Liver (tissue), 9 donors: ENCODE data around the gene PRPH2. TPM values are rescaled to one million over a fixed set of nuclear protein-coding genes. Genes with fewer than 3 reads are reported as not detected.

Experiments used
- DNase-seq: peaks from one replicate; pipeline ENCODE4 v3.0.0-alpha.2; 2017; ENCODE audit warnings: low spot score
- H3K27ac ChIP-seq, 2 donors: one replicate each; pipeline ENCODE4 v1.7.0; 2013; ENCODE audit warnings: inconsistent platforms in 2 of 2, low read length in 2 of 2, control low read depth in 1 of 2, low read depth in 1 of 2, mild to moderate bottlenecking in 1 of 2
- H3K27me3 ChIP-seq, 4 donors: one replicate each; pipeline versions ENCODE4 v1.6.1 to v1.7.0; 2013; ENCODE audit warnings: low read length in 3 of 4, inconsistent platforms in 1 of 4, mild to moderate bottlenecking in 1 of 4, moderate library complexity in 1 of 4; ENCODE audit not compliant: control insufficient read depth in 4 of 4, insufficient read depth in 4 of 4
- H3K36me3 ChIP-seq, 4 donors: one replicate each; pipeline versions ENCODE4 v1.6.1 to v1.7.0; 2013; ENCODE audit warnings: low read length in 3 of 4, mild to moderate bottlenecking in 3 of 4, low read depth in 1 of 4, moderate library complexity in 1 of 4; ENCODE audit not compliant: control insufficient read depth in 4 of 4, insufficient read depth in 3 of 4
- H3K4me1 ChIP-seq, 4 donors: one replicate each; pipeline versions ENCODE4 v1.6.1 to v1.7.0; 2013; ENCODE audit warnings: low read length in 3 of 4, mild to moderate bottlenecking in 3 of 4, moderate library complexity in 1 of 4; ENCODE audit not compliant: control insufficient read depth in 4 of 4, insufficient read depth in 4 of 4
- H3K4me3 ChIP-seq, 3 donors: one replicate each; pipeline versions ENCODE4 v1.6.1 to v1.7.0; 2013; ENCODE audit warnings: low read length in 3 of 3, control low read depth in 1 of 3, low read depth in 1 of 3, mild to moderate bottlenecking in 1 of 3
- H3K9ac ChIP-seq, 2 donors: one replicate each; pipeline ENCODE4 v1.7.0; 2013; ENCODE audit warnings: low read length in 2 of 2, mild to moderate bottlenecking in 2 of 2, moderate library complexity in 2 of 2, control low read depth in 1 of 2, low read depth in 1 of 2
- H3K9me3 ChIP-seq, 4 donors: one replicate each; pipeline versions ENCODE4 v1.6.1 to v1.7.0; 2013; ENCODE audit warnings: low read length in 3 of 4; ENCODE audit not compliant: control insufficient read depth in 4 of 4
- FOXA2 ChIP-seq: IDR thresholded peaks from 2 replicates; pipeline ENCODE4 v1.6.1; 2016; ENCODE audit warnings: antibody characterized with exemption
- GABPA ChIP-seq, 2 donors: IDR thresholded peaks in 1 of 2; conservative IDR thresholded peaks in 1 of 2; 2 replicates each; pipeline ENCODE4 v1.6.1; 2016; ENCODE audit warnings: antibody characterized with exemption in 2 of 2, mild to moderate bottlenecking in 1 of 2, moderate library complexity in 1 of 2
- HNF4G ChIP-seq: IDR thresholded peaks from 2 replicates; pipeline ENCODE4 v1.6.1; 2016; ENCODE audit warnings: antibody characterized with exemption
- JUND ChIP-seq, 2 donors: IDR thresholded peaks; 2 replicates each; pipeline ENCODE4 v1.6.1; 2016; ENCODE audit warnings: antibody characterized with exemption in 2 of 2
- NR2F2 ChIP-seq: IDR thresholded peaks from 2 replicates; pipeline ENCODE4 v1.6.1; 2016; ENCODE audit warnings: antibody characterized with exemption
- RXRA ChIP-seq, 2 donors: IDR thresholded peaks; 2 replicates each; pipeline ENCODE4 v1.6.1; 2017 to 2018; ENCODE audit warnings: antibody characterized with exemption in 2 of 2, mild to moderate bottlenecking in 1 of 2
- SP1 ChIP-seq: IDR thresholded peaks from 2 replicates; pipeline ENCODE4 v1.6.1; 2018; ENCODE audit warnings: antibody characterized with exemption, mild to moderate bottlenecking
- TAF1 ChIP-seq: conservative IDR thresholded peaks from 2 replicates; pipeline ENCODE4 v1.6.1; 2016; ENCODE audit warnings: antibody characterized with exemption, mild to moderate bottlenecking
- YY1 ChIP-seq: IDR thresholded peaks from 2 replicates; pipeline ENCODE4 v1.6.1; 2016; ENCODE audit warnings: antibody characterized with exemption, mild to moderate bottlenecking
- WGBS: extraction: QIAGEN DNeasy Blood & Tissue Kit; methylation state at CpG from one replicate; pipeline ENCODE4 v1.1.7; 2013; 5-methylcytosine and 5-hydroxymethylcytosine counted together
- polyA plus RNA-seq, 2 donors: library from polyadenylated mRNA; stranded (reverse) in 1 of 2; unstranded in 1 of 2; fragments of 200-250 nt in 1 of 2; fragments of >200 nt in 1 of 2; fragmentation: Nextera tagmentation in 1 of 2; extraction: Ambion mirVana in 1 of 2; gene quantifications; one replicate each; pipeline versions ENCODE4 v1.2.1 to v1.2.3, GENCODE V29; 2013 to 2015
- total RNA-seq, 2 donors: library from RNA; depleted of rRNA; stranded (reverse); fragments of >200 nt; gene quantifications; one replicate each; pipeline ENCODE4 v1.2.3, GENCODE V29; 2014
- TF ChIP-seq, protein P1 (sequence below): IDR thresholded peaks from 2 replicates; pipeline ENCODE4 v1.6.1; 2016; ENCODE audit warnings: antibody characterized with exemption
- TF ChIP-seq, protein P2 (sequence below): IDR thresholded peaks from 2 replicates; pipeline ENCODE4 v1.6.1; 2016; ENCODE audit warnings: antibody characterized with exemption
- TF ChIP-seq, protein P3 (sequence below): IDR thresholded peaks from 2 replicates; pipeline ENCODE4 v1.6.1; 2016; ENCODE audit warnings: antibody characterized with exemption
- TF ChIP-seq, protein P4 (sequence below): fragments of 150-350 bp; IDR thresholded peaks from 2 replicates; pipeline ENCODE4 v1.5.1; 2017; ENCODE audit warnings: improper control_type of control experiment, low read depth, low read length; ENCODE audit not compliant: missing input control
- donor health status: healthy.
- donor health status: healthy.
- donor health status: healthy.
- donor health status: healthy.
- donor health status: healthy.

The PRPH2 gene
- total and polyA plus RNA-seq, 4 donors, result 0.06 to 0.33 (median 0.13) TPM

DNA sequence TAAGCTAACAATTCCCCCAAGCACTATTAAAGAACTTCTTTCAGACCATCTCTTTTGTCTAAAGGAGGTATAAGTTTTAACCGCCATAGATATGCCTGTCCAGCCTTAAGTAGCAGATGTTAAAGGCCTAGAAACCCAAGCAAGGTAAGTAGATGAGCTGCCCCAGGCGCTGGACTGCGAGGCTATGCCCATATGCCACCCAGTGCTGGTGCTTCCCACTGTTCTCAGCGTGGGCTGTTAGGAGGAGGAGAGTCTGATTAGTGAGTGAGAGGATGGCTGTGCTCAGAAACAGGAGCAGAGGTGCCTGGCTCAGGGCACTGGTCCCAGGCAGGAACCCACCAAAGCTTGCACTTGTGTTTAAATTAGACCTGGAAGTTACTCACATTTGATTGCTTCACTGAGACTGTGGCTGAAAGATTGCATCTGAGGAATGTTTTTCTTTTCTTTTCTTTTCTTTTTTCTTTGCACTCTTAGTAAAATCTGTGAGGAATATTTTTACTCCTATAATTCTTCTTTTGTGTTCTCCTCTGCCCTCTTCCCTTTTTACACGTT, 32.2 kb downstream of the PRPH2 start:
- DNase-seq, result no peak
- no peaks in the 10 kb centered on the region for H3K9me3 ChIP-seq
- H3K9ac ChIP-seq, result no peak overlapping the region
- no peak overlapping the region for H3K4me3 ChIP-seq
- TF ChIP-seq JUND (IDR thresholded peaks at IDR 0.05), result no peak
- TF ChIP-seq TAF1, result no peak
- TF ChIP-seq, protein P1, sequence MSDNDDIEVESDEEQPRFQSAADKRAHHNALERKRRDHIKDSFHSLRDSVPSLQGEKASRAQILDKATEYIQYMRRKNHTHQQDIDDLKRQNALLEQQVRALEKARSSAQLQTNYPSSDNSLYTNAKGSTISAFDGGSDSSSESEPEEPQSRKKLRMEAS, result no peak
- TF ChIP-seq YY1, result no peak
- no peak for TF ChIP-seq FOXA2
- TF ChIP-seq, protein P2, sequence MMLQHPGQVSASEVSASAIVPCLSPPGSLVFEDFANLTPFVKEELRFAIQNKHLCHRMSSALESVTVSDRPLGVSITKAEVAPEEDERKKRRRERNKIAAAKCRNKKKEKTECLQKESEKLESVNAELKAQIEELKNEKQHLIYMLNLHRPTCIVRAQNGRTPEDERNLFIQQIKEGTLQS, result no peak
- TF ChIP-seq SP1, result no peak
- TF ChIP-seq, protein P3, sequence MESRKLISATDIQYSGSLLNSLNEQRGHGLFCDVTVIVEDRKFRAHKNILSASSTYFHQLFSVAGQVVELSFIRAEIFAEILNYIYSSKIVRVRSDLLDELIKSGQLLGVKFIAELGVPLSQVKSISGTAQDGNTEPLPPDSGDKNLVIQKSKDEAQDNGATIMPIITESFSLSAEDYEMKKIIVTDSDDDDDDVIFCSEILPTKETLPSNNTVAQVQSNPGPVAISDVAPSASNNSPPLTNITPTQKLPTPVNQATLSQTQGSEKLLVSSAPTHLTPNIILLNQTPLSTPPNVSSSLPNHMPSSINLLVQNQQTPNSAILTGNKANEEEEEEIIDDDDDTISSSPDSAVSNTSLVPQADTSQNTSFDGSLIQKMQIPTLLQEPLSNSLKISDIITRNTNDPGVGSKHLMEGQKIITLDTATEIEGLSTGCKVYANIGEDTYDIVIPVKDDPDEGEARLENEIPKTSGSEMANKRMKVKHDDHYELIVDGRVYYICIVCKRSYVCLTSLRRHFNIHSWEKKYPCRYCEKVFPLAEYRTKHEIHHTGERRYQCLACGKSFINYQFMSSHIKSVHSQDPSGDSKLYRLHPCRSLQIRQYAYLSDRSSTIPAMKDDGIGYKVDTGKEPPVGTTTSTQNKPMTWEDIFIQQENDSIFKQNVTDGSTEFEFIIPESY, result no peak
- no peak for TF ChIP-seq GABPA (IDR thresholded peaks at IDR 0.05 in 1 of 2, conservative IDR thresholded peaks at IDR 0.05 in 1 of 2)
- no peak for TF ChIP-seq NR2F2
- no peak for TF ChIP-seq RXRA (IDR thresholded peaks at IDR 0.05)
- TF ChIP-seq, protein P4, sequence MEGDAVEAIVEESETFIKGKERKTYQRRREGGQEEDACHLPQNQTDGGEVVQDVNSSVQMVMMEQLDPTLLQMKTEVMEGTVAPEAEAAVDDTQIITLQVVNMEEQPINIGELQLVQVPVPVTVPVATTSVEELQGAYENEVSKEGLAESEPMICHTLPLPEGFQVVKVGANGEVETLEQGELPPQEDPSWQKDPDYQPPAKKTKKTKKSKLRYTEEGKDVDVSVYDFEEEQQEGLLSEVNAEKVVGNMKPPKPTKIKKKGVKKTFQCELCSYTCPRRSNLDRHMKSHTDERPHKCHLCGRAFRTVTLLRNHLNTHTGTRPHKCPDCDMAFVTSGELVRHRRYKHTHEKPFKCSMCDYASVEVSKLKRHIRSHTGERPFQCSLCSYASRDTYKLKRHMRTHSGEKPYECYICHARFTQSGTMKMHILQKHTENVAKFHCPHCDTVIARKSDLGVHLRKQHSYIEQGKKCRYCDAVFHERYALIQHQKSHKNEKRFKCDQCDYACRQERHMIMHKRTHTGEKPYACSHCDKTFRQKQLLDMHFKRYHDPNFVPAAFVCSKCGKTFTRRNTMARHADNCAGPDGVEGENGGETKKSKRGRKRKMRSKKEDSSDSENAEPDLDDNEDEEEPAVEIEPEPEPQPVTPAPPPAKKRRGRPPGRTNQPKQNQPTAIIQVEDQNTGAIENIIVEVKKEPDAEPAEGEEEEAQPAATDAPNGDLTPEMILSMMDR, result no peak
- H3K27ac ChIP-seq, result no peak overlapping the region
- H3K4me1 ChIP-seq, result no peaks in the 10 kb centered on the region
- WGBS, result 96% methylated on average over 5 of the region's 5 CpGs
- H3K27me3 ChIP-seq, result no peaks in the 10 kb centered on the region
- H3K36me3 ChIP-seq, result peaks cover 13 to 71% (median 64%) of the 10 kb centered on the region in 4 donors

DNA sequence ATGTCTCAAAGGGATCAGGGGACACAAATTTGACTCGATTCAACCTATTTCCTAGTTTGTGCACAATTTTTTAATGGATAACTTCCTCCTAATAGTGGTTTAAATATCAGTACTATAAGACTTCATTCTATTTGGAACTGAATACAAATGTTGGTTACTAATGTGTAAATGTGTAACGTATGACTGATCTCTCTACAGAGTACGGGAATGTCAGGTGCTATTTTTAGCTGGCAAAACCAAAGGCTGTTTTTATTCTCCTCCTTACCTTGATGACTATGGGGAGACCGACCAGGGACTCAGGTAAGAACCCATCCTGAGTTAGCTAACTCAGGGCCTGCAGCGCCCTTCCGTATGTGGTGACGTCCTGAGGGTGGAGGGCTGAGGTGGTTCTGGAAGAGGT, 33.0 kb downstream of the PRPH2 start:
- no peak for DNase-seq
- peaks cover 16 to 79% (median 68%) of the 10 kb centered on the region in 4 donors for H3K36me3 ChIP-seq
- H3K4me3 ChIP-seq, result no peak overlapping the region
- H3K9ac ChIP-seq, result no peak overlapping the region
- WGBS, result 94% methylated on average over 7 of the region's 7 CpGs
- TF ChIP-seq, protein P4, result no peak
- TF ChIP-seq SP1 (no peak), NR2F2 (no peak), HNF4G (no peak), RXRA (IDR thresholded peaks at IDR 0.05) (no peak), JUND (IDR thresholded peaks at IDR 0.05) (no peak)
- TF ChIP-seq, protein P2, result no peak
- H3K9me3 ChIP-seq, result no peaks in the 10 kb centered on the region
- H3K27ac ChIP-seq, result no peak overlapping the region
- no peaks in the 10 kb centered on the region for H3K4me1 ChIP-seq
- no peaks in the 10 kb centered on the region for H3K27me3 ChIP-seq
